Skin epidermis (tissue), 12 donors: ENCODE measurements around the gene SHISAL1.

ENCODE experiments used
- H3K27ac ChIP-seq, 21 experiments: fragments of 200-600 bp; sonication (generic) in 11 of 21; one replicate each; pipeline ENCODE4 v1.5.0; 2020; ENCODE audit warnings: mild to moderate bottlenecking in 3 of 21, inconsistent platforms in 2 of 21, moderate library complexity in 2 of 21
- H3K4me3 ChIP-seq, 7 experiments: fragments of 200-600 bp; sonication (generic) in 2 of 7; one replicate each; pipeline ENCODE4 v1.5.0; 2020; ENCODE audit warnings: inconsistent platforms in 2 of 7, mild to moderate bottlenecking in 2 of 7, moderate library complexity in 1 of 7

Gene SHISAL1

GRCh38 chr22:44289414-44290171, 23.2 kb downstream of the SHISAL1 start:
- Histone ChIP-seq H3K4me3 (no peak overlapping the region), H3K27ac (no peak overlapping the region)

DNA sequence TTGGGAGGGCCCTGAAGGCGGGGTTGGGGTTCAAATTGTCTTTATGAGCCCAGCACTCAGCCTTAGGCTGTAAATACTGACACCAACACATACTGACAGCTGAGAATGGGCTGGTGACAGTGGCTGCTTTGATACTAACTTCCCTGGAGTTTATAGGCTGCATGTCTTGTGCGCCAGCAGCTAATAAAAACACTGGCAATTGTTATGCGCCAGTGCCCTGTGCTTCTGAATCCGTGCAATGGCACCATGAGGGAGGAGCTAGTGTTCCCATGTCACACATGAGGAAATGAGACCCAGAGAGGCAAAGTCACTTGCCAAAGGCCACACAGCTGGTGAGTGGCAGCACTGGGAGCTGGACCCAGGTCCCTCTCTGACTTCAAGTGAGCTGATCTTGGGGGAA, 23.8 kb downstream of the SHISAL1 start:
- Histone ChIP-seq H3K4me3 (no peak overlapping the region), H3K27ac (no peak overlapping the region)

- Histone ChIP-seq H3K4me3 (no peak overlapping the region), H3K27ac (peak overlapping the region in 2 of 21 experiments; percentile 12 to 49)
Measured at GRCh38 chr22:44287741-44288140, 25.0 kb downstream of the SHISAL1 start.

- H3K4me3 ChIP-seq: no peak overlapping the region
- H3K27ac ChIP-seq: peak overlapping the region in 3 of 21 experiments; percentile 12 to 49 (median 32)
Measured at GRCh38 chr22:44287121-44287693, 25.5 kb downstream of the SHISAL1 start.

- Histone ChIP-seq H3K4me3 (no peak overlapping the region), H3K27ac (peak overlapping the region in 1 of 21 experiments; percentile 44)
Measured at GRCh38 chr22:44286646-44287045, 26.1 kb downstream of the SHISAL1 start.

DNA sequence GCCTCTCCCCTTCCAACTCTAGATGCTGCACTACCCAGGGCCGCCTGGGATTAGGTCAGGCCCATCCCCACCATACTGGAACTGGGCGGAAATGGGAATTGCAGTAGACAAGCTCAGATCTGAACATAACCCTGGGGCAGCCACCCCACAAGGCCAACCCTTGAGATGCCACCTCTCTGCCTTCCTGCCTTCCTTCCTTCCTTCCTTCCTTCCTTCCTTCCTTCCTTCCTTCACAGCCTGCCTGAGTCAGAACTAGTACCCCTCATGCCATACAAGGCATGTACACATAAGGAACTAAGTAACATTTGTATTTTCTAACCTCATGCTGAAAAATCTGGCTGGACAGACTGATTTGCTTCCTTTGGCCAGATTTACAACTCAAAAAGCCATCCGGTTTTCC, 28.0 kb downstream of the SHISAL1 start:
- no peak overlapping the region for H3K4me3 ChIP-seq
- H3K27ac ChIP-seq: no peak overlapping the region

DNA sequence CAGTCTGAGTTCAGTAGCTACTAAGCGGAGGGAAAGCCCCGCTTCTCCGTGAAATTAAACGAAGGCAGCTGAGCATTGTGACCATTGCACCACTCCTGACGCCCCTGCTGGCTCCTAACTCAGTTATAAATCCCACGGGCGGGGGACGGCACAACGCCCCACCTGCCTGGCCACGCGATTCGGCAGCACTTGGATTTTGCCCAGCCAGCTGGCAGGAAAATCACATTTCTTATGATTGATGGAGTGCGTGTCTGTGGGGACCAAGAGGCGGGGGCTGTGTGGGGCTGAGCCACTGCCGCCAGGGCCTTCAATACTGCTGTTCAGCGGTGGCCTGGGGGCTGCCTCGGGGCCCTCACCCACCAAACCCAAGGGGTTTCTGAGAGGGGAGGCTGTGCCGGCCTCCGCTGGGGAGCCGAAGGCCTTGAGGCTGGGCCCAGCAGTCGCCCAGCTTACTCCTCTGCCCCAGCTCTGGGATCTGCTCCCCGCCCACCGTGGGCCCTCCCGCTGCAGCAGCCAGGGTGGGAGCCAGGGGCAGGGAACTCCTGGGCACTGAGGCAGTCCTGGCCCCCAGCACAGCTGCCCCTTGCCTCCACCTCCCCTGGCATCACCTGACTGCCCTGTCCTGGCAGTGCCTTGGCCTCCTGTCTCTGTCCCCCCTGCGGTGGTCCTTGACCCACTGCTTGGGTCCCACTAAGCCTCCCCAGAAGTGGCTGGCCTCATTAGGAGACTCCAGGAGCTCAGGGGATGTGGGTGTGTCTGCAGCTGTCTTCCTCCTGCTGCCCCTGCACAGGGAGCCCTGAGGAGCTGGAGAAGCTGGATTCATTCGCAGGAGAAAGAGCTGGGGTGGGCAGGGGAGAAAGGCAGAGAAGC, 30.7 kb downstream of the SHISAL1 start:
- no peak overlapping the region for H3K4me3 ChIP-seq

DNA sequence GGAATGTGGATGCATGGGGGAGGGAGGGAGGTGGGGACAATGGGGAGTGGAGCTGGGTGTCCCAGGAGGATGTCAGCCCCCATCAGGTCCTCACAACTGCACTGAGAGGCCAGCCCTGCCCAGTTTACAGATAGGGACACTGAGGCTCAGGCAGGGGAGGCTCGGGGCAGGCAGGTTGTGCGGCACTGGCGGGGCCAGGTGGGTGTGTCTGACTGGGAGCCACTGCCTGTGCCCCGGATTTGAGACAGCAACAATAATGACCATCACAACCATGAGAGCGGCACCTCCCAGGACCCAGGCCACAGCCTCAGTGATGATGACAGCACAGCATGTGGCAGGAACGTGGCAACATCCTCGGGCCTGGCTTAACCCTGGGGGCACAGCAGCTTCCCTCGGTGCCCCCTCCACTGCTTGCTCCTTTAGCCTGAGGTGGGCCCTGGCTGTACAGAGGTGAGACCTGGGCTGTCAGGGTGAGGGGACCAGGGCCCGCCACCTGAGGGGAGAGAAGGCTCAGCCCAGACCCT, 32.0 kb downstream of the SHISAL1 start:
- Histone ChIP-seq H3K4me3 (no peak overlapping the region), H3K27ac (no peak overlapping the region)

More for the DNA sequence above, 30.7 kb downstream of the SHISAL1 start:
- H3K27ac ChIP-seq: no peak overlapping the region

- Histone ChIP-seq H3K4me3 (no peak overlapping the region), H3K27ac (no peak overlapping the region)
Measured at GRCh38 chr22:44279069-44279360, 33.7 kb downstream of the SHISAL1 start.

GRCh38 chr22:44278243-44279068, 34.3 kb downstream of the SHISAL1 start:
- Histone ChIP-seq H3K4me3 (no peak overlapping the region), H3K27ac (no peak overlapping the region)

- no peak overlapping the region for H3K4me3 ChIP-seq
- H3K27ac ChIP-seq: no peak overlapping the region
Measured at GRCh38 chr22:44277386-44278135, 35.2 kb downstream of the SHISAL1 start.

GRCh38 chr22:44276706-44277356, 35.9 kb downstream of the SHISAL1 start:
- Histone ChIP-seq H3K27ac (no peak overlapping the region), H3K4me3 (no peak overlapping the region)

GRCh38 chr22:44276041-44276440, 36.7 kb downstream of the SHISAL1 start:
- Histone ChIP-seq H3K27ac (no peak overlapping the region), H3K4me3 (no peak overlapping the region)

GRCh38 chr22:44275631-44275995, 37.1 kb downstream of the SHISAL1 start:
- H3K27ac ChIP-seq: no peak overlapping the region
- H3K4me3 ChIP-seq: no peak overlapping the region

DNA sequence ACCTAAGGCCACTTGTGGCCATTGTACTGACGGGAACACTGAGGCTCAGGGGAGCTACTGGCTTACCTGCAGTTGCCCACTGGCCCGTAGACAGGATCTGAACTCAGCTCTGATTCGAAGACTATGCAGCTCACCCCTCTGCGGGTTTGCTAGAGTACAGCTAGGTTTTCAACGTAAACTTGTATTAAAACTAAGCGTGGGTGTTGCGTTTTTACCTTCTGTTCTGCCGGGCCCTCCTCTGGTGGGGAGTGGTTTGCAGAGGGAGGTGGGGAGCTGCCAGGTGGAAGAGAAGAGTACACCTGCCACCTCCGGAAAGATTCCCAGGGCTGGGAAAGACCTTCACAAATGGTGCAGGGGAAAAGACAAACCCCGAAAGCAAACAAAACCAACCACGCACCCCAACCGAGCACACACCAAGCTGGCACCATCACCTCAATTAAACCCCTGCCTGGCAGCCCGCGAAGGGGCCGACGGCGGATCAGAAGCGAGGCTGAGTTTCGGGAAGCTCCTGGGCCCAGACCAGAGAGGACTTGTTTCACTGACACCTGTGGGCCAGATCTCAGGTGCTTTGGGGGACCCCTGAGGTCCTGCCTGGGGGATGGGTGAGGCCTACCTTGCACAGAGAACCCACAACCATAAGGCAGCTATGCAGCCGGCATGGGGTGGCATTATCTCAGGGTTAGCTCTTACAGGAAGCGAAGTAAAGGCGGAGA, 37.7 kb downstream of the SHISAL1 start:
- Histone ChIP-seq H3K27ac (no peak overlapping the region), H3K4me3 (no peak overlapping the region)

GRCh38 chr22:44273175-44273574, 39.6 kb downstream of the SHISAL1 start:
- Histone ChIP-seq H3K27ac (no peak overlapping the region), H3K4me3 (no peak overlapping the region)

DNA sequence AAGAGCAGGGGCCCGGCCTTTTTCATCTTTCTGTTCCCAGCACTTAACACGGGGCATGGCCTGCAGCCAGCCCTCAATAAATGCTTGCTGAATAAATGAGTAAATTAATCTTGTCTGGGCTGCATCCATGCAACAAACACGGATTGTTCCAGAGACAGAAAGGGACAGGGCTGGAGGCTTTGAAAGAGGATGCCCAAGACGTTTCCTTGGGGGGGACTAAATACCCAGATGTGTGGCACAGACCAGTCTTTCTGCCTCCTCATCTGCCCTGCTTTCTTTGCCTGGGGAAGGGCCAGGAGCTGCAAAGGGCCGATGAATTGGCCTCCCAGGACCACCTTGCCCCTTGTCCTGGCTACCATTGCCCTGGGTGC, 40.4 kb downstream of the SHISAL1 start:
- H3K4me3 ChIP-seq: no peak overlapping the region
- no peak overlapping the region for H3K27ac ChIP-seq
